Testis (tissue), 3 donors: ENCODE results near the gene KCNN3. TPM values are rescaled to one million over a fixed set of nuclear protein-coding genes. Genes with fewer than 3 reads are reported as not detected.

Source experiments
- DNase-seq: peaks from one replicate; pipeline ENCODE4 v3.0.0-alpha.2; 2019
- H3K27ac ChIP-seq, 2 donors: fragments of 200-600 bp; sonication (generic); one replicate each; pipeline ENCODE4 v1.5.1; 2019
- H3K27me3 ChIP-seq: fragments of 200-600 bp; sonication (generic); one replicate; pipeline ENCODE4 v1.5.1; 2019
- H3K36me3 ChIP-seq: fragments of 200-600 bp; sonication (generic); one replicate; pipeline ENCODE4 v1.5.1; 2017; ENCODE audit warnings: low read depth; ENCODE audit errors: missing control alignments
- H3K4me1 ChIP-seq: fragments of 200-600 bp; sonication (generic); one replicate; pipeline ENCODE4 v1.5.1; 2019
- H3K4me3 ChIP-seq, 2 donors: fragments of 200-600 bp; sonication (generic); one replicate each; pipeline ENCODE4 v1.5.1; 2017 to 2019
- H3K9me3 ChIP-seq: fragments of 200-600 bp; sonication (generic); one replicate; pipeline ENCODE4 v1.5.1; 2017
- POLR2A ChIP-seq: fragments of 450-650 bp; IDR thresholded peaks from one replicate; pipeline ENCODE4 v1.6.1; 2017; ENCODE audit warnings: antibody characterized with exemption, mild to moderate bottlenecking, moderate library complexity
- WGBS, 2 donors: methylation state at CpG; one replicate each; pipeline ENCODE4 v1.1.5; 2018; 5-methylcytosine and 5-hydroxymethylcytosine counted together
- intact Hi-C: fragments of 100-400 bp; cut with DNase I; formaldehyde crosslinking; loops from one replicate; pipeline ENCODE4 v1.15.1; 2023; ENCODE audit warnings: low total_unique reads
- polyA plus RNA-seq: library from polyadenylated mRNA; stranded (reverse); fragments of 350-450 nt; fragmentation: Illumina TruSeq; extraction: RNeasy Lipid Tissue Mini Kit (QIAGEN cat#74804); gene quantifications from one replicate; pipeline ENCODE4 v1.2.3, GENCODE V29; 2014; ENCODE audit warnings: low read depth, low replicate concordance; ENCODE audit not compliant: insufficient read depth
- total RNA-seq, 2 donors: library from RNA; depleted of rRNA; stranded (reverse); fragments of >200 nt; gene quantifications; one replicate each; pipeline ENCODE4 v1.2.3, GENCODE V29; 2016
- TF ChIP-seq, protein P1 (sequence below), 3 experiments: fragments of 450-650 bp in 2 of 3; fragments of 200-600 bp in 1 of 3; sonication (generic) in 1 of 3; IDR thresholded peaks; one replicate each; pipeline ENCODE4 v1.5.1; 2016 to 2019; ENCODE audit warnings: antibody characterized with exemption in 3 of 3, mild to moderate bottlenecking in 2 of 3, moderate library complexity in 1 of 3

The KCNN3 gene
- total and polyA plus RNA-seq, 3 donors from 2014 or later = 0.24 to 0.78 (median 0.56) TPM

DNA sequence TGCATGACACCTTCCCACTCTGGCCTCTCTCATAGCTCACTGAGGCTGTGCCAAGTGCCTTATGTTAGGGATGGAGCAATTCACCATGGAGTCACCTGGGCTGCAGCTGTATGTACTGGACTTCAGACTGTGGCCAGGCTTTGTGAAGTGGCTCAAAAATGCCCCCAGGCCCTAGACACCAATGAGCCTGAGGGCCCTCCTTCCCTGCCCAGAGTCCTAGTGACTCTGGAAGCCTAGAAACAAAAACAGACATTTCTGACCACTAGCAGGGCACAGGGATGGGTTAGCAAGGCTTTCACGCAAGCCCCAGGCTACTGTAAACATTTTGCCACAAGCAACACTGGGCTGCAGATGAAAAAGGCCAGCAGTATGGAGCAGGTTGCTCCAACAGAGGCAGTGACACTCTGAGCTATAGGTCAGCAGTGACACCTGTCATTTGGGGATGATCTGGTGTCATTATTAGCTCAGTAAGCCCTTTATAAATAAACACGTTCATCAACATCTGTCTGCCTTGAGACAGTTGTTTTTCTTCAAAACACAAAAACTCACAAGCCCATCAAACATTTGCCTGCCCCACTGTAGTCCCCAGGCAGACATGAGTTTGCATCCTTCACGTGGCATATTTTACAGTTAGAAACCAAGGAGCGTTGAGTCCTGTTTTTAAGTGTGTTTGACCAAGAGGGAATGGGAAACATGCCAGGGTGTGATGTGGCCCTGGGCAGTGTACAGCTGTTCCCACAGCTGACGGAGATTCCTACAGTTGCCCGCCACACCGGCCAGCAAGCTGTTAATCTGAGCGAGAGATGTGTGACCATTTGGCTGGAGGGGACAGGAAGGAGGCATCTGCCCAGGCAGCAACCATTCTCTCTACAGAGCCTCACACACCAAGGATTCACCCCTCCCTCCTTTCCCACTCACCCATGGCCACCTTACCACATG lies 66.8 kb downstream of the KCNN3 start:
- no peak for DNase-seq
- no peaks in the 10 kb centered on the region for H3K36me3 ChIP-seq
- 81 to 91% methylated on average over 8 of the region's 8 CpGs for WGBS, 2 donors
- H3K27me3 ChIP-seq = no peaks in the 10 kb centered on the region
- no peak overlapping the region for H3K27ac ChIP-seq
- H3K4me3 ChIP-seq = no peak overlapping the region
- intact Hi-C loops = no loop called here
- H3K9me3 ChIP-seq = no peaks in the 10 kb centered on the region
- no peak for TF ChIP-seq POLR2A
- TF ChIP-seq, protein P1, sequence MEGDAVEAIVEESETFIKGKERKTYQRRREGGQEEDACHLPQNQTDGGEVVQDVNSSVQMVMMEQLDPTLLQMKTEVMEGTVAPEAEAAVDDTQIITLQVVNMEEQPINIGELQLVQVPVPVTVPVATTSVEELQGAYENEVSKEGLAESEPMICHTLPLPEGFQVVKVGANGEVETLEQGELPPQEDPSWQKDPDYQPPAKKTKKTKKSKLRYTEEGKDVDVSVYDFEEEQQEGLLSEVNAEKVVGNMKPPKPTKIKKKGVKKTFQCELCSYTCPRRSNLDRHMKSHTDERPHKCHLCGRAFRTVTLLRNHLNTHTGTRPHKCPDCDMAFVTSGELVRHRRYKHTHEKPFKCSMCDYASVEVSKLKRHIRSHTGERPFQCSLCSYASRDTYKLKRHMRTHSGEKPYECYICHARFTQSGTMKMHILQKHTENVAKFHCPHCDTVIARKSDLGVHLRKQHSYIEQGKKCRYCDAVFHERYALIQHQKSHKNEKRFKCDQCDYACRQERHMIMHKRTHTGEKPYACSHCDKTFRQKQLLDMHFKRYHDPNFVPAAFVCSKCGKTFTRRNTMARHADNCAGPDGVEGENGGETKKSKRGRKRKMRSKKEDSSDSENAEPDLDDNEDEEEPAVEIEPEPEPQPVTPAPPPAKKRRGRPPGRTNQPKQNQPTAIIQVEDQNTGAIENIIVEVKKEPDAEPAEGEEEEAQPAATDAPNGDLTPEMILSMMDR (IDR thresholded peaks at IDR 0.05) = no peak
- no peaks in the 10 kb centered on the region for H3K4me1 ChIP-seq

- H3K27me3 ChIP-seq = no peaks in the 10 kb centered on the region
- TF ChIP-seq POLR2A = no peak
- TF ChIP-seq, protein P1 (IDR thresholded peaks at IDR 0.05) = no peak
- DNase-seq = no peak
- no peak overlapping the region for H3K27ac ChIP-seq
- intact Hi-C loops = no loop called here
- no peak overlapping the region for H3K4me3 ChIP-seq
- no peaks in the 10 kb centered on the region for H3K9me3 ChIP-seq
- H3K4me1 ChIP-seq = no peaks in the 10 kb centered on the region
- WGBS, 2 donors = 90 to 92% methylated on average over 2 of the region's 2 CpGs
- no peaks in the 10 kb centered on the region for H3K36me3 ChIP-seq
Measured at GRCh38 chr1:154802336-154802969, 67.6 kb downstream of the KCNN3 start.

GRCh38 chr1:154801234-154802011 lies 68.7 kb downstream of the KCNN3 start:
- Histone ChIP-seq H3K36me3 (no peaks in the 10 kb centered on the region), H3K27ac (no peak overlapping the region), H3K27me3 (no peaks in the 10 kb centered on the region), H3K4me3 (no peak overlapping the region), H3K4me1 (no peaks in the 10 kb centered on the region), H3K9me3 (no peaks in the 10 kb centered on the region)
- intact Hi-C loops = no loop called here
- no peak for TF ChIP-seq POLR2A
- TF ChIP-seq, protein P1 (IDR thresholded peaks at IDR 0.05) = no peak
- no peak for DNase-seq
- 81 to 90% methylated on average over 16 of the region's 16 CpGs for WGBS, 2 donors

DNA sequence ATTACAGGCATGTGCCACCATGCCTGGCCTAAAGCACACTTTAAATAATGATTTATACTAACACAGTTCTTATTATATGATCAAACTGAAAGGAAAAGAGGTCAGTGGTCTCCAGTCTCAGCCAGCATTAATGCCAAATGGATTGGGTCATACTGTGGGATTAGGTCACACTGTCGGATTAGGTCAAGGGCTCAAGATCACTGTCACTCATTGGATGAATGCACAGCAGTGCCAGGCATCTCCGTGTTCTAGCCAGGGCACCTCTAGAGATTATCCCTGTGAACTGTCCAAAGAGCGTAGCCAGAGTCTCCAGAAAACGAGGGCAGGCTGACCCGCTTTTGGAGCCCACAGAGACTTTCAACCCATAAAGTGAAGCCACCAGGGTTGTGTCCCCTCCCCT lies 70.9 kb downstream of the KCNN3 start:
- H3K9me3 ChIP-seq = no peaks in the 10 kb centered on the region
- no peaks in the 10 kb centered on the region for H3K27me3 ChIP-seq

More for the DNA sequence above, 70.9 kb downstream of the KCNN3 start:
- intact Hi-C loops = no loop called here
- DNase-seq = no peak
- 93 to 94% methylated on average over 3 to 5 of the region's 5 CpGs for WGBS, 2 donors
- Histone ChIP-seq H3K36me3 (no peaks in the 10 kb centered on the region), H3K4me1 (no peaks in the 10 kb centered on the region), H3K27ac (no peak overlapping the region), H3K4me3 (no peak overlapping the region)
- TF ChIP-seq, protein P1 (IDR thresholded peaks at IDR 0.05) = no peak
- no peak for TF ChIP-seq POLR2A
